Chondrocyte (in vitro differentiated cells): ENCODE measurements around the gene CTBP1. TPM values are rescaled to one million over a fixed set of nuclear protein-coding genes. Genes with fewer than 3 reads are reported as not detected.

ENCODE experiments used
- DNase-seq: peaks from one replicate; pipeline ENCODE4 v3.0.0; 2021; ENCODE audit warnings: mixed read lengths, low spot score
- H3K27ac Mint-ChIP-seq: one replicate; pipeline ENCODE4 v1.8.0; 2021; ENCODE audit warnings: mild to moderate bottlenecking, moderate library complexity, mixed read lengths; ENCODE audit not compliant: unreplicated experiment
- H3K27me3 Mint-ChIP-seq: 2 replicates; pipeline ENCODE4 v1.8.0; 2021; ENCODE audit warnings: low read depth, mixed read lengths
- H3K36me3 Mint-ChIP-seq: 2 replicates; pipeline ENCODE4 v1.8.0; 2021; ENCODE audit warnings: low read depth, mixed read lengths
- H3K4me1 Mint-ChIP-seq: 2 replicates; pipeline ENCODE4 v1.8.0; 2021; ENCODE audit warnings: low read depth, mild to moderate bottlenecking, mixed read lengths
- H3K4me3 Mint-ChIP-seq: one replicate; pipeline ENCODE4 v1.8.0; 2021; ENCODE audit warnings: mild to moderate bottlenecking, moderate library complexity, mixed read lengths; ENCODE audit not compliant: unreplicated experiment
- H3K9me3 Mint-ChIP-seq: 2 replicates; pipeline ENCODE4 v1.8.0; 2021; ENCODE audit warnings: low read depth, mixed read lengths
- CTCF ChIP-seq: fragments of 200-600 bp; sonication (generic); IDR thresholded peaks from 2 replicates; pipeline ENCODE4 v1.5.0; 2021; ENCODE audit warnings: antibody characterized with exemption, mild to moderate bottlenecking, moderate library complexity
- total RNA-seq: library from RNA; stranded (reverse); gene quantifications from 3 replicates; pipeline ENCODE4 v1.2.1, GENCODE V29; 2021

CTBP1 gene
- total RNA-seq, 1 donor from 2014 or later, result 151 TPM

- TF ChIP-seq CTCF, result no peak
- Mint-ChIP-seq H3K9me3 (no peaks in the 10 kb centered on the region), H3K27ac (no peak overlapping the region)
Observed at GRCh38 chr4:1279253-1279652, 30.3 kb upstream of the CTBP1 start.

GRCh38 chr4:1277667-1278665, 29.0 kb upstream of the CTBP1 start:
- TF ChIP-seq CTCF, result peak; percentile 34
- Mint-ChIP-seq H3K27me3 (no peaks in the 10 kb centered on the region), H3K4me1 (no peaks in the 10 kb centered on the region), H3K27ac (no peak overlapping the region), H3K36me3 (peaks cover 5% of the 10 kb centered on the region), H3K9me3 (no peaks in the 10 kb centered on the region), H3K4me3 (no peak overlapping the region)
- no peak for DNase-seq

More at GRCh38 chr4:1279253-1279652, 30.3 kb upstream of the CTBP1 start:
- no peaks in the 10 kb centered on the region for H3K27me3 Mint-ChIP-seq
- no peak for DNase-seq
- H3K4me1 Mint-ChIP-seq, result no peaks in the 10 kb centered on the region
- H3K36me3 Mint-ChIP-seq, result peaks cover 5% of the 10 kb centered on the region
- no peak overlapping the region for H3K4me3 Mint-ChIP-seq

- no peak for TF ChIP-seq CTCF
- no peaks in the 10 kb centered on the region for H3K27me3 Mint-ChIP-seq
- DNase-seq, result no peak
- no peaks in the 10 kb centered on the region for H3K9me3 Mint-ChIP-seq
- no peak overlapping the region for H3K4me3 Mint-ChIP-seq
- H3K4me1 Mint-ChIP-seq, result no peaks in the 10 kb centered on the region
- H3K27ac Mint-ChIP-seq, result no peak overlapping the region
- H3K36me3 Mint-ChIP-seq, result peaks cover 5% of the 10 kb centered on the region
Observed at GRCh38 chr4:1276984-1277383, 28.1 kb upstream of the CTBP1 start.

- Mint-ChIP-seq H3K27me3 (no peaks in the 10 kb centered on the region), H3K4me1 (no peaks in the 10 kb centered on the region), H3K9me3 (peaks cover under 1% of the 10 kb centered on the region), H3K27ac (no peak overlapping the region), H3K4me3 (peak overlapping the region; percentile 34), H3K36me3 (peaks cover 10% of the 10 kb centered on the region)
- TF ChIP-seq CTCF, result no peak
- DNase-seq, result no peak
Observed at GRCh38 chr4:1274871-1275270, 25.9 kb upstream of the CTBP1 start.

- DNase-seq, result no peak
- Mint-ChIP-seq H3K9me3 (peaks cover 18% of the 10 kb centered on the region), H3K4me3 (no peak overlapping the region), H3K27me3 (no peaks in the 10 kb centered on the region), H3K4me1 (no peaks in the 10 kb centered on the region), H3K27ac (no peak overlapping the region), H3K36me3 (peaks cover 10% of the 10 kb centered on the region)
- no peak for TF ChIP-seq CTCF
Observed at GRCh38 chr4:1271686-1272085, 22.8 kb upstream of the CTBP1 start.
